SK-N-SH (cell line): ENCODE data around the gene SPG21. TPM values are rescaled to one million over a fixed set of nuclear protein-coding genes. Genes with fewer than 3 reads are reported as not detected.

Experiments
- CTCF ChIA-PET: fragments of 300-600, 350-600 bp; formaldehyde crosslinking; extraction: SDS; loops from one replicate; lab custom pipeline; 2021; lab: Yijun Ruan, JAX
- POLR2A ChIA-PET: fragments of 350-600 bp; sonication (Branson Sonifier 250); formaldehyde crosslinking; extraction: SDS; loops from one replicate; lab custom pipeline; 2020; ENCODE audit warnings: antibody characterized with exemption, inconsistent platforms; lab: Yijun Ruan, JAX
- DNase-seq: peaks from one replicate; pipeline ENCODE4 v3.0.0; 2012
- H2AFZ ChIP-seq: fragments of 200-600 bp; sonication (generic); 2 replicates; pipeline ENCODE4 v1.8.1; 2016; ENCODE audit warnings: antibody characterized with exemption, mild to moderate bottlenecking, low read depth
- H3F3A ChIP-seq: fragments of 200-600 bp; sonication (generic); replicated peaks from 2 replicates; pipeline ENCODE3; 2016; ENCODE audit warnings: antibody characterized with exemption, mild to moderate bottlenecking; ENCODE audit not compliant: insufficient read depth
- H3K27ac ChIP-seq, 2 experiments: fragments of 200-500 bp in 1 of 2; fragments of 200-600 bp in 1 of 2; sonication (Bioruptor generic) in 1 of 2; sonication (generic), shearing (Covaris generic) in 1 of 2; 2 replicates each; pipeline versions ENCODE4 v1.5.1 to v1.6.1; 2014 to 2016; ENCODE audit warnings: low read depth in 2 of 2, inconsistent platforms in 1 of 2, low read length in 1 of 2, mild to moderate bottlenecking in 1 of 2, mixed read lengths in 1 of 2
- H3K27me3 ChIP-seq: fragments of 200-600 bp; sonication (generic), shearing (Covaris generic); 2 replicates; pipeline ENCODE4 v1.6.1; 2016; ENCODE audit warnings: mixed run types; ENCODE audit not compliant: insufficient read depth
- H3K36me3 ChIP-seq, 2 experiments: fragments of 200-500 bp in 1 of 2; fragments of 200-600 bp in 1 of 2; sonication (Bioruptor generic) in 1 of 2; sonication (generic) in 1 of 2; replicated peaks in 1 of 2; 2 replicates each; pipeline versions ENCODE3 to v1.5.1; 2014 to 2016; ENCODE audit warnings: low read length in 1 of 2, mild to moderate bottlenecking in 1 of 2; ENCODE audit not compliant: insufficient read depth in 2 of 2, control insufficient read depth in 1 of 2
- H3K4me1 ChIP-seq, 2 experiments: fragments of 200-500 bp in 1 of 2; fragments of 200-600 bp in 1 of 2; sonication (Bioruptor generic) in 1 of 2; sonication (generic), shearing (Covaris generic) in 1 of 2; 2 replicates each; pipeline versions ENCODE4 v1.5.1 to v1.6.1; 2014 to 2016; ENCODE audit warnings: low read depth in 1 of 2, low read length in 1 of 2, mixed run types in 1 of 2; ENCODE audit not compliant: insufficient read depth in 2 of 2, control insufficient read depth in 1 of 2
- H3K4me2 ChIP-seq: fragments of 200-600 bp; sonication (generic), shearing (Covaris generic); 2 replicates; pipeline ENCODE4 v1.6.1; 2017; ENCODE audit warnings: mixed run types
- H3K4me3 ChIP-seq, 2 experiments: fragments of 200-500 bp in 1 of 2; fragments of 200-600 bp in 1 of 2; sonication (Bioruptor generic) in 1 of 2; sonication (generic), shearing (Covaris generic) in 1 of 2; 2 replicates each; pipeline versions ENCODE4 v1.5.1 to v1.8.1; 2014 to 2016; ENCODE audit warnings: low read depth in 2 of 2, inconsistent platforms in 1 of 2, low read length in 1 of 2, mild to moderate bottlenecking in 1 of 2, mixed read lengths in 1 of 2, moderate library complexity in 1 of 2
- H3K79me2 ChIP-seq: fragments of 200-600 bp; sonication (generic); 2 replicates; pipeline ENCODE4 v1.8.1; 2017; ENCODE audit warnings: mild to moderate bottlenecking; ENCODE audit not compliant: insufficient read depth
- H3K9ac ChIP-seq: fragments of 200-600 bp; sonication (generic); 2 replicates; pipeline ENCODE4 v1.6.1; 2017; ENCODE audit warnings: mixed run types
- H3K9me2 ChIP-seq: fragments of 200-600 bp; sonication (generic); 2 replicates; pipeline ENCODE4 v1.6.1; 2017; ENCODE audit warnings: mixed run types
- H3K9me3 ChIP-seq: fragments of 200-600 bp; sonication (generic); 2 replicates; pipeline ENCODE4 v1.6.1; 2017; ENCODE audit warnings: mixed run types, mild to moderate bottlenecking, moderate library complexity
- H4K20me1 ChIP-seq: fragments of 200-600 bp; sonication (generic); 2 replicates; pipeline ENCODE4 v1.6.1; 2017; ENCODE audit warnings: mild to moderate bottlenecking, mixed run types; ENCODE audit not compliant: insufficient read depth
- CTCF ChIP-seq: fragments of 200-600 bp; sonication (generic); IDR thresholded peaks from 2 replicates; pipeline ENCODE4 v1.6.1; 2017; ENCODE audit warnings: antibody characterized with exemption, mild to moderate bottlenecking, moderate library complexity
- EP300 ChIP-seq, 2 experiments: IDR thresholded peaks; 2 replicates each; pipeline versions ENCODE4 v1.4.0 to v1.6.1; 2012; ENCODE audit warnings: borderline replicate concordance in 1 of 2, low read depth in 1 of 2, low read length in 1 of 2
- FOXJ3 ChIP-seq: sonication (generic); formaldehyde crosslinking; IDR thresholded peaks from 2 replicates; pipeline ENCODE4 v1.5.1; 2020; ENCODE audit warnings: mild to moderate bottlenecking, missing genetic modification reagents
- GABPA ChIP-seq: IDR thresholded peaks from 2 replicates; pipeline ENCODE4 v1.4.0; 2012; ENCODE audit warnings: low read depth, mild to moderate bottlenecking
- GATA2 ChIP-seq: sonication (generic); formaldehyde crosslinking; IDR thresholded peaks from 2 replicates; pipeline ENCODE4 v1.5.0; 2020; ENCODE audit warnings: mild to moderate bottlenecking, missing genetic modification reagents
- IRF3 ChIP-seq: fragments of 150-350 bp; IDR thresholded peaks from 2 replicates; pipeline ENCODE4 v1.6.1; 2016; ENCODE audit warnings: mild to moderate bottlenecking, low read depth, low read length
- JUND ChIP-seq: IDR thresholded peaks from 2 replicates; pipeline ENCODE4 v1.4.0; 2012
- MAX ChIP-seq: IDR thresholded peaks from 2 replicates; pipeline ENCODE4 v1.4.0; 2012; ENCODE audit warnings: low read depth
- MEF2A ChIP-seq: IDR thresholded peaks from 2 replicates; pipeline ENCODE4 v1.4.0; 2012; ENCODE audit warnings: low read depth, borderline replicate concordance
- NRF1 ChIP-seq: IDR thresholded peaks from 2 replicates; pipeline ENCODE4 v1.6.1; 2012; ENCODE audit warnings: low read depth, mild to moderate bottlenecking, low read length
- POLR2AphosphoS5 ChIP-seq: IDR thresholded peaks from 2 replicates; pipeline ENCODE4 v1.6.1; 2012; ENCODE audit warnings: low read depth, low read length
- RAD21 ChIP-seq: IDR thresholded peaks from 2 replicates; pipeline ENCODE4 v1.6.1; 2012; ENCODE audit warnings: mild to moderate bottlenecking, low read length
- SIN3A ChIP-seq: IDR thresholded peaks from 2 replicates; pipeline ENCODE4 v1.6.1; 2012; ENCODE audit warnings: low read depth, mild to moderate bottlenecking, low read length, moderate library complexity, borderline replicate concordance
- TCF12 ChIP-seq: IDR thresholded peaks from 2 replicates; pipeline ENCODE4 v1.4.0; 2012
- USF1 ChIP-seq: IDR thresholded peaks from 2 replicates; pipeline ENCODE4 v1.4.0; 2012; ENCODE audit warnings: low read depth, borderline replicate concordance
- USF2 ChIP-seq: fragments of 150-350 bp; IDR thresholded peaks from 2 replicates; pipeline ENCODE4 v1.6.1; 2017; ENCODE audit warnings: antibody characterized with exemption, low read length, low read depth, borderline replicate concordance
- WGBS: methylation state at CpG from one replicate; pipeline ENCODE4 v1.1.6; 2017; ENCODE audit warnings: low lambda C conversion rate; 5-methylcytosine and 5-hydroxymethylcytosine counted together
- polyA plus RNA-seq, 3 experiments: library from polyadenylated mRNA; depleted of rRNA; stranded (reverse); fragments of >200 nt; gene quantifications; 2 replicates each; pipeline ENCODE4 v1.2.3, GENCODE V29; 2012

The SPG21 gene
- polyA plus RNA-seq, 1 of the 3 experiments (the other 2 are of a cell fraction), result 56.5 TPM

- Histone ChIP-seq H2AFZ (no peak overlapping the region), H3K9ac (no peak overlapping the region), H3K27me3 (no peaks in the 10 kb centered on the region), H3K4me3 (no peak overlapping the region), H3K9me2 (no peaks in the 10 kb centered on the region), H3K79me2 (no peaks in the 10 kb centered on the region), H3K9me3 (no peaks in the 10 kb centered on the region), H3F3A (no peaks in the 10 kb centered on the region), H4K20me1 (no peaks in the 10 kb centered on the region), H3K4me1 (no peaks in the 10 kb centered on the region), H3K27ac (no peak overlapping the region), H3K4me2 (no peak overlapping the region), H3K36me3 (peaks cover 0 to 3% of the 10 kb centered on the region in 2 experiments)
- CTCF ChIA-PET, result interaction anchor here (1.2 kb wide), 1 partner anchor 17 kb away, joined by 3 read pairs; no protein-coding TSS in a partner anchor
- WGBS, result 67% methylated on average over 4 of the region's 4 CpGs
- DNase-seq, result no peak
- POLR2A ChIA-PET, result interaction anchor here (0.6 kb wide), 1 partner anchor 14 kb away, joined by 4 read pairs; no protein-coding TSS in a partner anchor
- no peak for TF ChIP-seq SIN3A
These were observed 8.1 kb upstream of the SPG21 start for GRCh38 chr15:64997745-64998375.

- Histone ChIP-seq H4K20me1 (no peaks in the 10 kb centered on the region), H3K9me2 (no peaks in the 10 kb centered on the region), H3K9me3 (no peaks in the 10 kb centered on the region), H3K36me3 (peaks cover 0 to 3% of the 10 kb centered on the region in 2 experiments), H3K4me2 (no peak overlapping the region), H3K27me3 (no peaks in the 10 kb centered on the region), H3K4me3 (no peak overlapping the region), H2AFZ (no peak overlapping the region), H3K9ac (no peak overlapping the region), H3K4me1 (no peaks in the 10 kb centered on the region), H3K27ac (no peak overlapping the region), H3F3A (no peaks in the 10 kb centered on the region), H3K79me2 (no peaks in the 10 kb centered on the region)
- ChIA-PET POLR2A (no interaction called here), CTCF (interaction anchor here (0.7 to 1.2 kb wide), 2 partner anchors 16 to 389 kb away, joined by 3 read pairs; no protein-coding TSS in a partner anchor)
- TF ChIP-seq SIN3A (no peak), IRF3 (no peak), MAX (no peak), EP300 (IDR thresholded peaks at IDR 0.05; ENCODE audit: borderline replicate concordance in 1 of 2, low read depth in 1 of 2, low read length in 1 of 2) (no peak), NRF1 (no peak), TCF12 (no peak)
- DNase-seq, result no peak
- 79% methylated on average over 5 of the region's 5 CpGs for WGBS
These were observed 7.4 kb upstream of the SPG21 start for GRCh38 chr15:64997066-64997465.

- Histone ChIP-seq H3K4me3 (no peak overlapping the region), H3K36me3 (no peaks in the 10 kb centered on the region), H3K9me2 (no peaks in the 10 kb centered on the region), H3K4me2 (no peak overlapping the region), H3F3A (peaks cover 8% of the 10 kb centered on the region), H2AFZ (no peak overlapping the region), H3K27me3 (no peaks in the 10 kb centered on the region), H4K20me1 (no peaks in the 10 kb centered on the region), H3K9me3 (no peaks in the 10 kb centered on the region), H3K4me1 (peaks cover 0 to 2% of the 10 kb centered on the region in 2 experiments; a peak in 2 of 4 replicates), H3K27ac (no peak overlapping the region), H3K79me2 (peaks cover 13% of the 10 kb centered on the region), H3K9ac (no peak overlapping the region)
- WGBS, result 80% methylated on average over 1 of the region's 1 CpG
- DNase-seq, result no peak
- CTCF ChIA-PET, result no interaction called here
- POLR2A ChIA-PET, result no interaction called here
- TF ChIP-seq JUND, result no peak
- TF ChIP-seq POLR2AphosphoS5, result no peak
- TF ChIP-seq RAD21, result no peak
- TF ChIP-seq USF2, result no peak
- no peak for TF ChIP-seq GATA2
- TF ChIP-seq CTCF, result no peak
- TF ChIP-seq USF1, result no peak
- TF ChIP-seq GABPA, result no peak
- TF ChIP-seq MEF2A, result no peak
- no peak for TF ChIP-seq FOXJ3 (CRISPR knock-in tag)
- no peak for TF ChIP-seq SIN3A
- no peak for TF ChIP-seq NRF1
These were observed 3.6 kb upstream of the SPG21 start for GRCh38 chr15:64993290-64993689.
